H9 (cell line): Measurements from ENCODE around the gene HTR2A. TPM values are rescaled to one million over a fixed set of nuclear protein-coding genes. Genes with fewer than 3 reads are reported as not detected.

Source experiments
- DNase-seq: peaks from one replicate; pipeline ENCODE4 v3.0.0-alpha.2; 2017
- H2AFZ ChIP-seq: one replicate; pipeline ENCODE4 v1.6.1; 2013; ENCODE audit warnings: mild to moderate bottlenecking, low read length, control low read depth, moderate library complexity
- H2AK5ac ChIP-seq: 2 replicates; pipeline ENCODE4 v1.6.1; 2013; ENCODE audit warnings: low read length, control low read depth, mixed read lengths; ENCODE audit not compliant: insufficient read length
- H2BK120ac ChIP-seq: one replicate; pipeline ENCODE4 v1.6.1; 2013; ENCODE audit warnings: low read depth, mild to moderate bottlenecking, low read length, control low read depth, inconsistent platforms; ENCODE audit not compliant: poor library complexity, severe bottlenecking
- H2BK12ac ChIP-seq: 2 replicates; pipeline ENCODE4 v1.6.1; 2013; ENCODE audit warnings: low read length, control low read depth, mixed read lengths, low read depth; ENCODE audit not compliant: insufficient read length
- H2BK15ac ChIP-seq: 2 replicates; pipeline ENCODE4 v1.6.1; 2013; ENCODE audit warnings: low read depth, low read length, control low read depth
- H2BK20ac ChIP-seq: one replicate; pipeline ENCODE4 v1.6.1; 2013; ENCODE audit warnings: low read depth, mild to moderate bottlenecking, low read length, control low read depth, inconsistent platforms; ENCODE audit not compliant: poor library complexity, severe bottlenecking
- H2BK5ac ChIP-seq: 2 replicates; pipeline ENCODE4 v1.6.1; 2013; ENCODE audit warnings: low read length, control low read depth, mixed read lengths; ENCODE audit not compliant: insufficient read length
- H3K14ac ChIP-seq: 2 replicates; pipeline ENCODE4 v1.6.1; 2013; ENCODE audit warnings: low read length, control low read depth; ENCODE audit not compliant: insufficient read depth
- H3K18ac ChIP-seq: 2 replicates; pipeline ENCODE4 v1.6.1; 2013; ENCODE audit warnings: low read depth, mild to moderate bottlenecking, mixed read lengths, low read length, control low read depth; ENCODE audit not compliant: insufficient read length
- H3K23ac ChIP-seq: 2 replicates; pipeline ENCODE4 v1.6.1; 2013; ENCODE audit warnings: low read length, control low read depth, mixed read lengths, low read depth; ENCODE audit not compliant: insufficient read length
- H3K23me2 ChIP-seq: 2 replicates; pipeline ENCODE4 v1.6.1; 2013; ENCODE audit warnings: low read depth, mild to moderate bottlenecking, mixed read lengths, low read length, control low read depth; ENCODE audit not compliant: insufficient read length, poor library complexity, severe bottlenecking
- H3K27ac ChIP-seq: 2 replicates; pipeline ENCODE4 v1.5.1; 2013; ENCODE audit warnings: low read length, control low read depth, mixed read lengths, low read depth; ENCODE audit not compliant: insufficient read length
- H3K27me3 ChIP-seq: 2 replicates; pipeline ENCODE4 v1.6.1; 2013; ENCODE audit warnings: low read length, control low read depth, inconsistent platforms; ENCODE audit not compliant: insufficient read depth
- H3K4ac ChIP-seq: 2 replicates; pipeline ENCODE4 v1.6.1; 2013; ENCODE audit warnings: low read depth, mild to moderate bottlenecking, control low read depth, inconsistent platforms, low read length, moderate library complexity
- H3K4me1 ChIP-seq: 2 replicates; pipeline ENCODE4 v1.6.1; 2013; ENCODE audit warnings: low read length, control low read depth, inconsistent platforms; ENCODE audit not compliant: insufficient read depth
- H3K4me2 ChIP-seq: 2 replicates; pipeline ENCODE4 v1.6.1; 2013; ENCODE audit warnings: low read length, control low read depth, mixed read lengths; ENCODE audit not compliant: insufficient read length, insufficient read depth
- H3K56ac ChIP-seq: 2 replicates; pipeline ENCODE4 v1.6.1; 2013; ENCODE audit warnings: low read depth, mild to moderate bottlenecking, mixed read lengths, low read length, control low read depth; ENCODE audit not compliant: insufficient read length
- H3K79me1 ChIP-seq: 2 replicates; pipeline ENCODE4 v1.6.1; 2013; ENCODE audit warnings: low read depth, mild to moderate bottlenecking, moderate library complexity, low read length, control low read depth, inconsistent platforms; ENCODE audit not compliant: insufficient read depth, poor library complexity, severe bottlenecking
- H3K79me2 ChIP-seq: 2 replicates; pipeline ENCODE4 v1.6.1; 2013; ENCODE audit warnings: low read length, control low read depth, inconsistent platforms; ENCODE audit not compliant: insufficient read depth
- H3K9ac ChIP-seq: 2 replicates; pipeline ENCODE4 v1.6.1; 2013; ENCODE audit warnings: low read length, control low read depth, mixed read lengths; ENCODE audit not compliant: insufficient read length; ENCODE audit errors: extremely low read depth
- H3K9me3 ChIP-seq: one replicate; pipeline ENCODE4 v1.6.1; 2013; ENCODE audit warnings: low read depth, low read length, inconsistent platforms; ENCODE audit not compliant: control insufficient read depth
- H3T11ph ChIP-seq: one replicate; pipeline ENCODE4 v1.6.1; 2013; ENCODE audit warnings: mild to moderate bottlenecking, low read length, control low read depth, inconsistent platforms
- H4K20me1 ChIP-seq: one replicate; pipeline ENCODE4 v1.6.1; 2013; ENCODE audit not compliant: control insufficient read depth, insufficient read length, insufficient read depth
- H4K5ac ChIP-seq: 2 replicates; pipeline ENCODE4 v1.6.1; 2013; ENCODE audit warnings: low read depth, mild to moderate bottlenecking, mixed read lengths, low read length, control low read depth; ENCODE audit not compliant: insufficient read length
- H4K8ac ChIP-seq: replicated peaks from 2 replicates; pipeline ENCODE4 v1.6.1; 2013; ENCODE audit warnings: low read length, control low read depth, mixed read lengths, low read depth; ENCODE audit not compliant: insufficient read length
- H4K91ac ChIP-seq: 2 replicates; pipeline ENCODE4 v1.6.1; 2013; ENCODE audit warnings: low read depth, mild to moderate bottlenecking, moderate library complexity, mixed read lengths, low read length, control low read depth; ENCODE audit not compliant: insufficient read length
- H3K27ac Mint-ChIP-seq, 3 experiments: 2 replicates in 2 of 3; 3 replicates in 1 of 3; pipeline ENCODE4 v1.8.0; 2020 to 2021; ENCODE audit warnings: mixed read lengths in 3 of 3, mild to moderate bottlenecking in 1 of 3, moderate library complexity in 1 of 3
- H3K27me3 Mint-ChIP-seq: 2 replicates; pipeline ENCODE4 v1.8.0; 2021; ENCODE audit warnings: low read depth, mild to moderate bottlenecking, moderate library complexity, mixed read lengths
- H3K36me3 Mint-ChIP-seq, 3 experiments: 2 replicates in 2 of 3; 3 replicates in 1 of 3; pipeline ENCODE4 v1.8.0; 2020 to 2021; ENCODE audit warnings: low read depth in 3 of 3, mixed read lengths in 3 of 3; ENCODE audit not compliant: insufficient read depth in 1 of 3
- H3K4me1 Mint-ChIP-seq, 2 experiments: 2 replicates each; pipeline ENCODE4 v1.8.0; 2020; ENCODE audit warnings: mixed read lengths in 2 of 2
- H3K4me3 Mint-ChIP-seq, 2 experiments: 2 replicates in 1 of 2; 3 replicates in 1 of 2; pipeline ENCODE4 v1.8.0; 2020 to 2021; ENCODE audit warnings: mild to moderate bottlenecking in 2 of 2, mixed read lengths in 2 of 2, moderate library complexity in 1 of 2
- H3K9me3 Mint-ChIP-seq, 2 experiments: 2 replicates in 1 of 2; 3 replicates in 1 of 2; pipeline ENCODE4 v1.8.0; 2020; ENCODE audit warnings: mild to moderate bottlenecking in 2 of 2, mixed read lengths in 2 of 2, moderate library complexity in 1 of 2
- CTCF ChIP-seq: fragments of 200-600 bp; sonication (generic); conservative IDR thresholded peaks from 3 replicates; pipeline ENCODE4 v1.8.0; 2021; ENCODE audit warnings: antibody characterized with exemption, mild to moderate bottlenecking
- total RNA-seq: library from RNA; stranded (reverse); gene quantifications from 2 replicates; pipeline ENCODE4 v1.2.1, GENCODE V29; 2021

HTR2A gene
- total RNA-seq, 1 experiment from 2014 or later = not detected

- H2BK15ac ChIP-seq = no peak overlapping the region
Observed at GRCh38 chr13:46860722-46861121, 36.1 kb downstream of the HTR2A start.

More at GRCh38 chr13:46860722-46861121, 36.1 kb downstream of the HTR2A start:
- Mint-ChIP-seq H3K36me3 (no peaks in the 10 kb centered on the region), H3K9me3 (no peaks in the 10 kb centered on the region), H3K27ac (no peak overlapping the region), H3K4me3 (no peak overlapping the region), H3K27me3 (no peaks in the 10 kb centered on the region), H3K4me1 (no peaks in the 10 kb centered on the region)
- H3K18ac ChIP-seq = no peak overlapping the region
- no peaks in the 10 kb centered on the region for H3K79me2 ChIP-seq
- no peaks in the 10 kb centered on the region for H3K79me1 ChIP-seq
- no peaks in the 10 kb centered on the region for H3K9me3 ChIP-seq
- H3K9ac ChIP-seq = no peak overlapping the region
- no peak overlapping the region for H2BK120ac ChIP-seq
- H3K23me2 ChIP-seq = no peaks in the 10 kb centered on the region
- no peak overlapping the region for H4K8ac ChIP-seq
- no peak overlapping the region for H3K4ac ChIP-seq
- H3K56ac ChIP-seq = no peak overlapping the region
- H3T11ph ChIP-seq = no peak overlapping the region
- H3K27me3 ChIP-seq = no peaks in the 10 kb centered on the region
- no peaks in the 10 kb centered on the region for H3K4me1 ChIP-seq
- H2BK12ac ChIP-seq = no peak overlapping the region
- H3K4me2 ChIP-seq = no peak overlapping the region
- no peak overlapping the region for H4K91ac ChIP-seq
- H3K14ac ChIP-seq = no peak overlapping the region
- H2BK20ac ChIP-seq = no peak overlapping the region
- H4K5ac ChIP-seq = no peak overlapping the region
- no peak overlapping the region for H2AFZ ChIP-seq
- no peak overlapping the region for H3K27ac ChIP-seq
- no peak overlapping the region for H2AK5ac ChIP-seq
- H2BK5ac ChIP-seq = no peak overlapping the region
- no peak overlapping the region for H3K23ac ChIP-seq
- TF ChIP-seq CTCF = no peak
- no peak for DNase-seq
- no peaks in the 10 kb centered on the region for H4K20me1 ChIP-seq
